Suprapubic skin (tissue), 3 donors: ENCODE results near the gene LRCH1.

Source experiments
- CTCF ChIP-seq, 2 donors: fragments of 200-600 bp in 1 of 2; fragments of 450-650 bp in 1 of 2; sonication (generic) in 1 of 2; IDR thresholded peaks; one replicate each; pipeline ENCODE4 v1.5.1; 2016 to 2019; ENCODE audit warnings: antibody characterized with exemption in 2 of 2, mild to moderate bottlenecking in 1 of 2, moderate library complexity in 1 of 2
- POLR2A ChIP-seq, 2 donors: fragments of 450-650 bp; IDR thresholded peaks; one replicate each; pipeline ENCODE4 v1.6.1; 2017; ENCODE audit warnings: antibody characterized with exemption in 2 of 2, mild to moderate bottlenecking in 2 of 2, moderate library complexity in 2 of 2

- no peak for TF ChIP-seq POLR2A (IDR thresholded peaks at IDR 0.05)
- no peak for TF ChIP-seq CTCF (IDR thresholded peaks at IDR 0.05)
Observed at GRCh38 chr13:46629811-46630413, 76.9 kb downstream of the LRCH1 start.
